Urothelium cell line (cell line): ENCODE measurements around the gene LIN52.
"Not testable (repeated sequence)": the region's sequence is repeated elsewhere in the genome, so short reads cannot be mapped to it uniquely, and the experiment has no call there.

Experiments used
- DNase-seq: peaks from one replicate; pipeline ENCODE4 v3.0.0; 2011; ENCODE audit warnings: low spot score, mixed read lengths
- FAIRE-seq: peaks from 2 replicates; lab custom pipeline; 2011; peaks lifted over from hg19 to GRCh38; lab: Jason Lieb, UNC

The LIN52 gene

DNA sequence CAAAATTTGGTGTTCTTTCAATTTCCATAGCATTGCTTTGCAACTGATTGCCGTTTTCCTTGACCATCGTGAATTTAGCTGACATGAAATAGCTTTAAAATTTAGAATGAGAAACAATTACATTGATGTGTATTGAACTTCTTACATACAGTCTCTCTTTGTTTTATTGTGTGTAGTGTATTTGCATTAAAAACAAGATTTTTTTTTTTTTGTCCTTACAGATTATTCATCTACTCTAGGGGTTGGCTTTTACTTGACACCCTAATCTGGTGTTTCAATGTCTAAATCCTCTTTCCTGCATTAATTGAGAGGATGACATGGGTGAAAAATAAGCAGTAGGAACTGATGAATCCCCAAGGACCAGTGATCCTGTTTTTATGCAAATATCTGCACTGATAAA, 20.6 kb downstream of the LIN52 start:
- peak; percentile 61 for FAIRE-seq

DNA sequence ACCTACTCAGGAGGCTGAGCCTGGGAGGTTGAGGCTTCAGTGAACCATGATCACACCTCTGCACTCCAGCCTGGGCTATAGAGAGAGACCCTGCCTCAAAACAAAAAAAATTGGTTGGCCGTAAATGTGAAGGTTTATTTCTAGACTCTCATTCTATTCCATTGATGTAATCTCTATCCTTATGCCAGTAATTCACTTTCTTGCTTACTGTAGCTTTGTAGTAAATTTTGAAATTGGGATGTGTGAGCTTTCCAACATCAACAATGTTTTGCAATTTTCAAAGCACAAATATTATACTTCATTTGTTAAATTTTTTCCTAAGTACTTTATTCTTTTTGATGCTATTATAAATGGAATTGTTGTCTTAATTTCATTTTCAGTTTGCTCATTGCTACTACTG, 24.6 kb downstream of the LIN52 start:
- DNase-seq (no peak), FAIRE-seq (no peak)

More for the DNA sequence above, 20.6 kb downstream of the LIN52 start:
- no peak for DNase-seq

DNA sequence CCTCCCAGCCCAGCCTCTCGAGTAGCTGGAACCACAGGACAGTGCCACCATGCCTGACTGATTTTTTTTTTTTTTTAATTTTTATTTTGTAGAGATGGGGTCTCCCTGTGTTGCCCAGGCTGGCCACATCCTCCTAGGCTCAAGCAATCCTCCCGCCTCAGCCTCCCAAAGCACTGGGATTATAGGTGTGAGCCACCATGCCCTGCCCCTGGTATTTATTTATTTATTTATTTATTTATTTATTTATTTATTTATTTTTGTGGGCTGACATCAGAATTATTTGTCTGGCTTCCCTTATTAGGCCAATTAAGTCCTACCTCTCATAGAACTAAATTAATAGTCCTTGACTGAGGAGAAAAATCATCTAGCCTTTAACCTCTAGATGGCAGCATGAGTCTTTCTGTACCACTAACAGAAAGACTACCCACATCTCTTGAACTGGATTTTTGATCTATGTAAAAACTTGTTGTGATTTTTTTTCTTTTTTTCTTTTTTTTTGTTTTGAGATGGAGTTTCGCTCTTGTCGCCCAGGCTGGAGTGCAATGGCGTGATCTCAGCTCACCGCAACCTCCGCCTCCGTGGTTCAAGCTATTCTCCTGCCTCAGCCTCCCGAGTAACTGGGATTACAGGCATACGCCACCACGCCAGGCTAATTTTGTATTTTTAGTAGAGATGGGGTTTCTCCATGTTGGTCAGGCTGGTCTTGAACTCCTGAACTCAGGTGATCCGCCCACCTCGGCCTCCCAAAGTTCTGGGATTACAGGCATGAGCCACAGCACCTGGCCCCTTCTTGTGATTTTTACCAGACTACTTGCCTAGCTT, 26.9 kb downstream of the LIN52 start:
- DNase-seq, result peak; percentile 76
- not testable (repeated sequence) for FAIRE-seq

DNA sequence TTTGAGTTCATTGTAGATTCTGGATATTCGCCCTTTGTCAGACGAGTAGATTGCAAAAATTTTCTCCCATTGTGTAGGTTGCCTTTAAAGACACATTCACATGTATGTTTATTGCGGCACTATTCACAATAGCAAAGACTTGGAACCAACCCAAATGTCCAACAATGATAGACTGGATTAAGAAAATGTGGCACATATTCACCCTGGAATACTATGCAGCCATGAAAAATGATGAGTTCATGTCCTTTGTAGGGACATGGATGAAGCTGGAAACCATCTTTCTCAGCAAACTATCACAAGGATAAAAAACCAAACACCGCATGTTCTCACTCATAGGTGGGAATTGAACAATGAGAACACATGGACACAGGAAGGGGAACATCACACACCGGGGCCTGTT, 40.7 kb downstream of the LIN52 start:
- not testable (repeated sequence) for FAIRE-seq, DNase-seq

DNA sequence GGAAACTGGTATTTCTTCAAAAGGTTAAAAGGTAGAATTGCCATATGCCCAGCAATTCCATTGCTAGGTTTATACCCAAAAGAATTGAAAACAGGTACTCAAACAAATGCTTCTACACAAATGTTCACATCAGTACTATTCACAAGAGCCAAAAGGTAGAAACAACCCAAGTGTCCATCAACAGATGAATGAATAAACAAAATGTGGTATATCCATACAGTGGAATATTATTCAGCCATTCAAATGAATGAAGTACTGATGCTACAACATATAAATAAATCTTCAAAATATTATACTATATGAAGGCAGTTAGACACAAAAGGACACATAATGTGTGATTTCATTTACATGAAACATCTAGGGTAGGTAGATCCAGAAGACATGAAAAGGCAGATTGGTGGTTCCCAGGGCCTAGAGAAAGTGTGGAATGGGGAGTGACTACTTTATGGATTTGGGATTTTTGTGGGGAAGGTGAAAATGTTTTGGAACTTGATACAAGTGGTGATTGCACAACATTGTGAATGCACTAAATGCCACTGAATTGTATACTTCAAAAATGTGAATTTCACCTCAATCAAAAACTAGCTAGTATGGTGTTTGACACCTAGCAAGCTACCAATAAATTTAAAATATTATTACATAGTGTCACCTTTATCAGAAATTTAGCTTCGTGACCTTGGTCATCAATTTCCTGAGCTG, 41.7 kb downstream of the LIN52 start:
- peak; percentile 98 for FAIRE-seq
- DNase-seq, result no peak

DNA sequence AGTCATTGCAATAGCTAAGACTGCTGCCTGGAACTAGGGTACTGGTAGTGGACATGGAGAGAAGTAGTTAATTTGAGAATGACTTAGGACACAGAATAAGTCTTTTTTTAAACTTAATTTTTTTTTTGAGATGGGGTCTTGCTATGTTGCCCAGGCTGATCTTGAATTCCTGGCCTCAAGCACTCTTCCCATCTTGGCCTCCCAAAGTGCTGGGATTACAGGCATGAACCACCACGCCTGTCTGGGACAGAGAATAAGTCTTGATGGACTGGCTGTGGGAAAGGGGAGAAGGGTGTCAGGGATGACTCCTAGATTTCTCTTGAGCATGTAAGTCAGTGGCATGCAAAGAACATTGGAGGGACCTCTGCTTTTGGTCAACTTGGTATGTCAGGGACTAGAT, 42.9 kb downstream of the LIN52 start:
- DNase-seq, result no peak
- peak; percentile 65 for FAIRE-seq

DNA sequence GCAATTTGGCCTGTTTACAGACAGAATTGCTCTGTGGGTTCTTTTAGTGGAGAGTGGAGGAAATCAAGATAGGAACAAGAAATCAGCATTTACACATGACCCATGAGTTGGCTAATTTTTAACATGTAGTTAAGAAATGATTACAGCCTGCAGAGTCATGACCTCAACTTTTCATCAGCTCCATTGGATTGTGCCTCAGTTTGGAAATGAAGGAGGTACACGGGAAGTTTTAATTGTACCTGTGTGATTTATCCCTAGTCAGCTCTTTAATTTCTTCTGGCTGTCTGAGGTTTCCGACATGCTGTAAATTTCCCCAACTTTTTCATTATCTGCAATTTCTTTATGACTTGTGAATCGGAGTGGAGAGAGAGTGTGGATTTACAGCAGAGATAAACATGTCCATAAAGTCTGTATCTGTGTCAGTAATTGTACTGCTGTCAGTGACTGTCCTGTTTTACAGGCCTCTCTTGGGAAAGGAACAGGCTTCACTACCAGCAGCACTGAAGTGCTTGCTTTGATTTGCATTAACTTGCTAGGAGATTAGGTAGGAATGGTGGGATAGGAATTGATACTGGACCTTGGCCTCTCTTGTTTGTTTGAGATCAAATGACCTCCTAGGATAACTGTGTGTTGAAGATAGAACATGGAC, 49.2 kb downstream of the LIN52 start:
- FAIRE-seq, result peak; percentile 17
- no peak for DNase-seq

DNA sequence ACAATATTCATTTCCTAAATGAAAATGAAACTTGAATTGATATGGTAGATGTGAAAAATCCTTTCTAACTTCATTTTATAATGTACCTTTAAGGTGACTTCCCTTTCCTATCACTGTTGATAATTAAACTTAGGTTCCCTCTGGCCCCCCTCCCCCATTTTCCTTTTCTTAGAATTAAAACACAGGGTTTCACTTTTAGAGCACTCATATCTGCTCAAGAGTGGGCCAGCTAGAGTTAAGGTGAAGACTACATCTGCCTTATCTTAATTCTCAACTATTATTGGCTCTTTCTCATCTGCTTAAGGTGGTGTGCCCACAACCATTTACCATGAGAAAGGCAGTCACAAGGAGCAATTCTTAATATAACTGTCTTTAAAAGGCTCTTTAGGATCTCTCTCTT, 49.7 kb downstream of the LIN52 start:
- DNase-seq, result no peak
- FAIRE-seq, result no peak

DNA sequence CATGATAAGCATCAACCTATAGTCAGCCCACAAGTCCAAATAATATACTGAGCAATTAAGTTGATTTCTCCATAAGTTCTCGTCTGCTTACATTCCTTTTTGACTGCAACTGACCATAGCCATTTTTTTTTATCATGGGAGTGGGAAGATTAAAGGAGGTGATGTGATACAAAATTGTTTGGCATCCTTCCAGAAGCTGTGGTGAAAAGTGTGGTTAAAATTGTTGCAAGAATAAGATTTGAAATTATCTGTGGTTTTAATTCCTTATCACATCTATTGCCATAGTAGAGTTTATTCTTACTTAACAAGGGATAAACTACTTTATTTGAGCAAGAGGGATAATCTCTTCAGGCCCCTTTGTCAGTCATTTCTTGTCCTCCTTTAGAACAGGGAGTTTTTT, 50.7 kb downstream of the LIN52 start:
- DNase-seq (no peak), FAIRE-seq (no peak)

DNA sequence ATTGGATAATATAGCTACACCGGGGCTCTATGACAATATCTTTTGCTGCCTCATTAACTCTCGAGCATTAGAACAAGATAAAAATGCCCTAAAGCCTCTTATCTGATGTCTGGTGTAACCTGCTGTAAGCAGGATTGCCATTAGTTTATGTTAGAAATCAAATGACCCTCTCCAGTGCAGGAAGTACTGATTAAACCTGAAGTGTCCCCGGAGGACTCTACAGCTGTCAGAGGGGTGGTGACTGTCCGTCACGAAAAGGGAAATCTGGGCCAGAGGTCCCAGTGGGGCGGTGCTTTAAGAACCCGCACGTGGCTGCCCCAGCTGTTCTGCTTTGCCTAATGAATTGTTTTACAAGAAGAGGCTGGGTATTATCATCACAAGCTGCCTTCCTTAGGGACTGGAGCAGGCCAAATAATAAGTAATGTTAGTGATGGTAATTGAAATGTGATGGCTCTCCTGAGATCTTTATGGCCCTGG, 55.7 kb downstream of the LIN52 start:
- DNase-seq, result no peak
- no peak for FAIRE-seq

DNA sequence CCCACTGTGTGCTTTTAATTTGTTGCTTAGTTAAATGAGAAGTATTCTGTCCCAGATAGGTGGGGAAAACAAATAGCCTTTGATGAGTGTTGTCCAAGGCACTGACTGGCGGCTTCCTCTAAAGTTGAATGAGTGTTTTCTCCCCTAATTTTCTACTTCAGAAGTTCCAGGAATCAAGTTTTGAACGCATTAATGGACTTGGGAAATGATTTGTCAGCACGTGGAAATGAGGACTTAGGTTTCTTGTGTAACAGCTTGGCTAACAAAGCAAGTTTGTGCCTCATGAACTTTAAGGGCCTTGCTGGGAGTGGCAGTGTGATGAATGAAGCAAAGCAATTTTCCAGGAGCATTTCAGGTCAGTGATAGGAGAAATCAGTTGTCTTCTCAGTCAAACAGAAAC, 56.9 kb downstream of the LIN52 start:
- FAIRE-seq (no peak), DNase-seq (no peak)

DNA sequence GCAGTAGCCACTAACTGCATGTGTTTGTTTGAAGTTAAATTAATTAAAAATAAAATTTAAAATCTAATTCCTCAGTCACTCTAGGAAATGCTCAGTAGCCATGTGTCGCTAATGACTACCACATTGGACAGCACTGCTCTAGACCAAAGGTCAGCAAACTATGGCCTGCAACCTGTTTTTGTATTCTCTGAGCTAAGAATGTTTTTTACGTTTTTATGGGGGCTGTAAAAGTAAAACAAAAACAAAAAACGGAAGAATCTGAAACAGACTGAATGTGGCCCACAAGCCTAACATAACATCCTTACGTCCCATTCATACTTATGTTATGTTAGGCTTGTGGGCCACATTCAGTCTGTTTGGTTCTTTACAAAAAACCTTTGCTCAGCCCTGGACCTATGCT, 57.8 kb downstream of the LIN52 start:
- DNase-seq, result no peak
- no peak for FAIRE-seq

DNA sequence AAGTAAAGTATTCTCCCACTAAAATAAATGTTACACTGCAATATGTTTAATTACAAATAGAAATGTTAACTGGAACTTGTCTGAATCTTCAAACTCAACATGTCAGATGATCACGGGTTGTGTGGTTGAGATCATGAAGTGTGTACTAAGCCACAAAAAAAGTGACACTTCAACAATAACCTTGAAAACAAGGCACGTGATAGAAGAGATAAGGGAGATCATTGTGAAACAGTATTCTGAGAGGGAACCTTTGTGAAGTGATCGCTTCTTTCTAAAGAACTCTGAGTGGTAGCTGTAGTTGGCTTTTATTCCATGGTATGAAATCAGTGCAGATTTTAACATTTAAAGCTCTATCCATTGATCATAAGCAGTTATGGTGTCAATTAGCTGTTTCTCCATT, 60.0 kb downstream of the LIN52 start:
- FAIRE-seq (peak; percentile 46), DNase-seq (no peak)

DNA sequence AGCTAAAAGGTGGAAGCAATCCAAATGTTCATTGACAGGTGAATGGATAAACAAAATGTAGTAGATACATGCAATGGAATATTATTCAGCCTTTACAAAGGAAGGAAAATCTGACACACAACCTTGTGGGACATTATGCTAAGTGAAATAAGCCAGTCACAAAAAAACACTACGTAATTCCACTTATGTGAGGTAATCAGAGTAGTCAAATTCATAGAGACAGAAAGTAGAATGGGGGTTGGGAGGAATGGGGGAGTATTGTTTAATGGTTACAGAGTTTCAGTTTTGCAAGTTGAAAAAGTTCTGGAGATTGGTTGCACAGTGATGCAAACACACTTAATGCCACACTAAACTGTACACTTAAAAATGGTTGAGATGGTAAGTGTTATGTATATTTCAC, 62.8 kb downstream of the LIN52 start:
- DNase-seq (no peak), FAIRE-seq (no peak)

DNA sequence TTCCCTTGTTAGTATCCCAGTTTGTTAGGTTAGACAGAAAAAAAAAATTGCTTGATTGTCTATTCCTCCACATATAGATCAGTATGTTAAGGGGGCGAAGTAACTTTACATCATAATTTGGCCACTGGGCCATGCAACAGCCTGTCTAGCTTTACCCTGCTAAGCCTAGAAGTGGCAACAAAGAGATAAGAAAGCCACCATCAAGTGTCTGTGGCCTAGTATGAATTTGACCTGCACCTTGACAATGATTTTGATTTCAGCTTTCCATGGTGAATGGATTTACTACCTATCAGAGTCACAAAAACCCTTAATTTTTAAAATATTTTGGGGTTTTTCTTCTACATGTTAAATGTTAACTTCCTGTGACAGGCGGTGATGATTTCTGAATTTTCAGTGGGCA, 63.9 kb downstream of the LIN52 start:
- FAIRE-seq, result no peak
- DNase-seq, result no peak

DNA sequence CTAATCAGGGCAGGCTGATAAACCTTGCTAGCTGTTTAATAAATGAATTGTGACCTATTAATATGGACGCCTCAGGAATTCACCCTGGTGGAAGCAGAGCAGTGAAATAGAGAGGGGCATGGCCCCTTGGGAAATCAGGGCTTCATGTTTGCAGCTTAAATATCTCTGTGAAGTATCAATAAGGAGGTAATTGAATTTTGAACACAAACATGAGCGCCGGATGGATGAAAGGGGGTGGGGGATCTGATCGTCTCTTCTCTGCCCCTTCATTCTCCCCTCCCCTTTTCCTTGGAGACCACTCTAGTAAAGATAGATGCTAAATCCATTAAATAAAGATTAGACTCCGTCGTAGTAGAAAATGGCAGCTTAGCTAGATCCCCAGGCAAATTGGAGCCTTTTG, 70.5 kb downstream of the LIN52 start:
- DNase-seq (no peak), FAIRE-seq (no peak)

DNA sequence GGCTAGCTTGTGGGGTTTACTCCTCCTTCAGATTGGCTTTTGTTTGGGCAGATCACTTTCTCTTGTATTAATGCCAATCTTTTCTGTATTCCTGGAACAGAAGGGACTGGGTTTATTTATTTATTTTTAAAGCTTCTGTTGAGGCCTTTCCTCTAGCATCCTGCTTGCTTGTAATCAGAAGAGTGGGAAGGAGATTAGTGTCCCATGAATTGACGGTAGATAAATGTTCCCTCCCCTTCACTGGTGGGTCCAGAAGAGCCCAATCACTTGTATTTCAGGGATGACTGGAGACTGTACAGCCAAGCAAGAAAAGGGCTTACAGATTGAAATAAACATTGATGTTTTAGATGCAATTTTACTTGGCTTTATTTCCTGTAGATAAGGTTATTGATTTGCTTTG, 71.0 kb downstream of the LIN52 start:
- FAIRE-seq (no peak), DNase-seq (no peak)

DNA sequence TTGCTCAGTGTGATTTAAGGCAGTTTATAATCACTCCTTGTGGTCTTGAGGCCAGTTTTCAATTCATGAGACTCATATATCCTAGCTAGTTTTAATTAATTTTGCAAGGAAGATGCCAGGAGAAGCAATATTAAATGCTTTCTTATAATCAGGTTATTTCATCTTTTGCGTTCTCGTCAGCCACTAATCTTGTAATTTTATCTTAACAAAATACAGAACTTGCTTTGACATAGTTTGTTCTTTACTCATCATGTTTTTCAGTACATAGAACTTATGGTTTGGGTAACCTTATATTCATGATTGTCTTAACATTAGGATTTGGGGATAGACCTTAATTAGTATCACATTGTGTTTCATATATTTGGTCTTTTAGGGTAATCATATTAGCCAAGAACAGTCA, 76.0 kb downstream of the LIN52 start:
- no peak for DNase-seq
- no peak for FAIRE-seq

DNA sequence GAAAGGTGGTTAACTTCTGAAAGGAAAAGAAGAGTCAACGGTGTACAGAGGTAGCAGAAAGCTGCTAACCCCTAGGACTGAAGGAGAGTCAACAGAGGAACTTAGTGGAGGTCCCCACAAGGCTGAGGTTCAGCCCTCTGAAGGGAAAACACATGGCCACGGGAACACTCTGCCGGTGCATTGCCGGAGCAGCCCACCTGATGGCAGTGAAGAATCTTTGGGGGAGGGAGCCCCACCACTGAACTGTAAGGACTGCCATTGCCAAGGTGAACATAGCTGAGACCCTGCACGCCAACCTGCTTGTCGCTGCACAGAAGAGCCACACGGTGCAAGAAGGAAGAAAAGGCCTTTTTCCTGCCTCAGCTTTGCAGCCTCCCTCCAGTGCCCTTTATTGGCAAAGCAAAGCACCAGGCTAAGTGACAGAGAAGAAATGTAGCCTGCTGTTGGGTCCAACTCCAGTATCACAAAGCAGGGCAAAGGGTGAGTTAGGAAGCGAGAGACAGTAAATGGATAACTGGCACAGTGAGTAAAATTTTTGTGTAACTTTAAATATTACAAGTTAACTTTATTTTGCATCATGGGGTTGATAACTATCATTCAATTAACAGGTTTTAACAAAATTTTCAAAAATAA, 76.9 kb downstream of the LIN52 start:
- peak; percentile 8 for DNase-seq
- no peak for FAIRE-seq

DNA sequence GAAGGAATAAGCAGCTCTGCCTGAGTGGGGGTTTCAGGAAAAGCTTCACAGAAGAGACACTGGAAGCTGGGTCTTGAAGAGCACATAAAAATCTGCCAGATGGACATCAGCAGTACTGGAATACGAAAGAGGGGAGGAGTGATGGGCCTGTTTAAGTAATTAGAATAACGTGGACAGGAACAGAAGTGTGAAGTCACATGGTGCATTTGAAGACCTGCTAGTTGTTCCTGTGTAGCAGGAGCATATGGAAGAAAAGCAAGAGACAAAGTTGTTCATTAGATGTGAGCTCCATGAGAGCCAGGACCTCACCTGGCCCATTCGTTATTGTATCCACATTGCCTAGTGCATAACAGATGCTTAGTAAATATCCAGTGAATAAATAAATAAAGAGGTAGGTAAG, 85.2 kb downstream of the LIN52 start:
- DNase-seq (no peak), FAIRE-seq (no peak)

DNA sequence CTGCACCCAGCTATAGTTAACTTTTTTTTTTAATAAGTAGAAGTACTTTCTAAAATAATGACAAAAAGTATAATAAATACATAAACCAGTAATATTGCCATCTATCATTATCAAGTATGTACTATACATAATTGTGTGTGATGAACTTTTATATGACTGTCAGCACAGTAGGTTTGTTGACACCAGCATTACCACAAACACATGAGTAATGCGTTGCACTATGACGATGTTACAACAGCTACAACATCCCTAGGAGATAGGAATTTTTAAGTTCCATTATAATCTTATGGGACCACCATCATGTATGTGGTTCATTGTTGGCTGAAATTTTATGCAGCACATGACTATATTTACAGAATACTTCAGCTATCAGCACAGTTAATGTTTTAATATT, 91.6 kb downstream of the LIN52 start:
- FAIRE-seq (no peak), DNase-seq (no peak)
